GM08714 (cell line): ENCODE data around the gene LAMB1.

Source experiments
- H3K4me3 ChIP-seq: fragments of 200-500 bp; sonication (Bioruptor generic); 2 replicates; pipeline ENCODE4 v1.5.1; 2014; ENCODE audit warnings: mild to moderate bottlenecking, low read length, inconsistent platforms
- ZNF274 ChIP-seq: IDR thresholded peaks from 2 replicates; pipeline ENCODE4 v1.6.1; 2012; ENCODE audit warnings: mild to moderate bottlenecking, low read depth, low read length

The LAMB1 gene

GRCh38 chr7:107998150-107998549, 4.8 kb downstream of the LAMB1 start:
- TF ChIP-seq ZNF274, result no peak

GRCh38 chr7:107996072-107996882, 6.7 kb downstream of the LAMB1 start:
- no peak overlapping the region for H3K4me3 ChIP-seq
- no peak for TF ChIP-seq ZNF274

More at GRCh38 chr7:107998150-107998549, 4.8 kb downstream of the LAMB1 start:
- no peak overlapping the region for H3K4me3 ChIP-seq

- no peak for TF ChIP-seq ZNF274
- no peak overlapping the region for H3K4me3 ChIP-seq
Observed at GRCh38 chr7:107995184-107996071, 7.5 kb downstream of the LAMB1 start.

DNA sequence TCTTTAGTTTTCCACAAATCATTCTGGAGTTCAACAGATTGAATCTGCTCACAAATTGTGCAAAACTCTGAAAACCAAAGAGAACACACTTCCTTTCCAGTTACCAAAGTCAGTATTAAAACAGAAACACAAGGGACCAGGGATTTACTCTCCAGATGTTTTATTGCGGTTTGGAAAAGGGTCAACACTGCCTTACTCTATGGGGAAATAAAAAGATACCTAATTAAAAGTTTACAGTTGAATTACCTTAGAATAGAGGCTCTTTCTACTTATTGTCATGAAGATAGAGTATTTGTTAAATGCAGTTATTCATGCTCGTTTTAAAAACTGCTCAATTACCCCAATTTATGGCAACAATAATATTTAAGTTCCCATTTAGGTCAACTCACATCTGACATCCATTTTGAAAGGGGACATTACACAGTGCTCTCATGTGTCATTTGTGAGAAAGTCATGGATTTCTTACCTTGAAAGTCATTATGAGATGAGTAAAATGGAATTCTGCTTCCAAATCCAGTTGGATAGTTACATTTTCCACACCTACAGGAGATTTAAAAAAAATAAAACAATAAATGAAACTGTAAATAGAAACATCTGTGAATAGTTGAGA, 8.4 kb downstream of the LAMB1 start:
- H3K4me3 ChIP-seq, result no peak overlapping the region
- TF ChIP-seq ZNF274, result no peak

DNA sequence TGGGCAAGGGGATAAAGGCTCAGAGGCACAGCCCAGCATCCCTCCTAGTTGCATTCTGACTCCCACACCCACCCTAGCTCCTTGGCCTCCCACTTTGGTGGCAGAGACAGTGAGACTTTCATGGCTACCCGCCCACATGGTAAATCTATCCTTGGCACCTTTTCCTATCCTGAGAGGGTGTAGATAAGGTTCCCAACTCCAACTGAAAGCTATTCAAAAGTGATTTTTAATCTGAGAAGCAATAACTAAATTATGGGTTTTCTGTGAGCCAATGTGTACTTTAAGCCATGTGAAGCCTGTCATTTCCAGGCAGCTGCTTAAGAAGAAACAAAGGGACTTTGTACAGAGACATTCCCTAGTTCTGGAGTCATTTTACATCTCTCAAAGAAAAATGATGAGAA, 9.1 kb downstream of the LAMB1 start:
- TF ChIP-seq ZNF274, result no peak

GRCh38 chr7:107989618-107990373, 13.2 kb downstream of the LAMB1 start:
- H3K4me3 ChIP-seq, result no peak overlapping the region
- TF ChIP-seq ZNF274, result no peak

More for the DNA sequence above, 9.1 kb downstream of the LAMB1 start:
- H3K4me3 ChIP-seq, result no peak overlapping the region

DNA sequence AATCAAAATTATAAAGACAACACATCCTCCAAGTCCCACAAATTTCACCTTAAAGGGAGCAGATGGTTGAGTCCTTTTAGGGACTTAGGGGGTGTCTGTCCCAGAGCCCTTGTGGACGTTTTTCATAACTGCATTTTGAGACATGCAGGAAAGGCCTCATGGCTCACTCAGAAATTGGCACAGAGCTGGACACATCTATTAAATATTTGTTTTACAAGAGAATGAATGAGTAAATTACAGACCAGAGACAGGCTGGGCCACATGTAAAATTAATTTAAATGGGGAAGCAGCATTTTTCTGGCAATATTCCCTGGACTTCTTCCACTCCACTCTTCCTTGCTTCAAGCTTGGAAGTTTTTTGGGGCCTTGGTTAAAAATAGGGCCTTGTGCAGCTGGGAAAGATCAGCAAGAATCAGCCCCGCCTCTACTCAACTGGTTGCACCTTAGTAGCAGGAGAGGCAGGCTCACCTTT, 20.0 kb downstream of the LAMB1 start:
- TF ChIP-seq ZNF274, result no peak
- no peak overlapping the region for H3K4me3 ChIP-seq

DNA sequence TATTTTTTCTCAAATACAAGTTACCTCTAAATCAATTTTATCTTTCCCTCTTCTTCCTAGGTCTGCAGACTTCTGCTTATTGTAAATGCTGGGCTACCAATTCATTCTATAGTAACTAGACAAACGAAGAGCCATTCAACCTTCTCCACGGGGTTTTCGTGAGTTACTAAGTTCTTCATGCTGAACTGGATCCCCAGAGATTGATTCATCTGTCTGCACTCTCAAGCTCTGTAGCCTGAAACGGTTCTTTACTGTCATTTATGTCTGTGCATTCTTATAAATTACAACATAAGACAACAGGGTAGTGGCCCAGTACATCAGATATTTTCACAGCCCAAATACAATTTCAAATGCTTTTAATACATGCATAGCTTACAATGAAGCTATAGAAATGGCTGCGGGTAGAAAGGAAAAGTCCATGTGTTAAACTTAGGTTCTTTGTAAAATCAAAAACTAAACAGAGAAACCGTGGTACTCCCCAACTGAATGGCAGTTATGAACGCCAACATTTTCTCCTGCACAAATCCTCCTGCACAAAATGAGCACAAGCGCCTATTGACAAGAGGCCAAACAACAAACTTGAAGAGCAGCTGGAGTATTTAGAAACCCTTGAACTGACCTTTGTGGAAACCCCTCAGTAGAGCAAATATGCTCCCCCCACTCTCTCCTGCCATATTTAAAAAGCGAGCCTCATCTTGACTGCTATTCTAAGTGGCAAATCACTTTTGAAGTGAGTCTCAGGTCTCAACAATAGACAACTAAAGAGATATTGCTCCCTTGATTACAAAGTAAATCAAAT, 20.7 kb downstream of the LAMB1 start:
- TF ChIP-seq ZNF274, result no peak
- H3K4me3 ChIP-seq, result no peak overlapping the region

DNA sequence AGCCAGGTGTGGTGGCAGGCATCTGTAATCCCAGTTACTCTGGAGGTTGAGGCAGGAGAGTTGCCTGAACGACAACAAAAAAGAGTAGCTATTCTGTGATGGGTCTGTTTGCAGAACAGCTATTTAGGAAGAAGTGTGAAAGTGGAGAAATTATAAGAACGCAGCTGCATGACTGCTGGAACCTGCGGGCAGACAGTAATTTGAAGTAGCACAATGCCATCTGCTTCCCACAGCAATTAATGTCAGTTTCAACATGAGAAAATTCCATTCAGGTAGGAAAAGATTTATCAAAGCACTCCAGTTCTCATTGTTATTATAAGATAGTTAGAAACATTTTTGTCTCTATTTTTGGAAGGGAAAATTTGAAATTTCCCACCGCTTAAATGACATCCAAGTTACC, 21.5 kb downstream of the LAMB1 start:
- H3K4me3 ChIP-seq, result no peak overlapping the region
- no peak for TF ChIP-seq ZNF274

- TF ChIP-seq ZNF274, result no peak
- H3K4me3 ChIP-seq, result no peak overlapping the region
Observed at GRCh38 chr7:107980671-107981190, 22.2 kb downstream of the LAMB1 start.

- H3K4me3 ChIP-seq, result no peak overlapping the region
- TF ChIP-seq ZNF274, result no peak
Observed at GRCh38 chr7:107980171-107980570, 22.8 kb downstream of the LAMB1 start.

- TF ChIP-seq ZNF274, result no peak
Observed at GRCh38 chr7:107978815-107979408, 24.0 kb downstream of the LAMB1 start.

GRCh38 chr7:107977048-107977447, 25.9 kb downstream of the LAMB1 start:
- H3K4me3 ChIP-seq, result no peak overlapping the region
- TF ChIP-seq ZNF274, result no peak

More at GRCh38 chr7:107978815-107979408, 24.0 kb downstream of the LAMB1 start:
- no peak overlapping the region for H3K4me3 ChIP-seq
